ENCODE data around the gene CALHM4.

DNA sequence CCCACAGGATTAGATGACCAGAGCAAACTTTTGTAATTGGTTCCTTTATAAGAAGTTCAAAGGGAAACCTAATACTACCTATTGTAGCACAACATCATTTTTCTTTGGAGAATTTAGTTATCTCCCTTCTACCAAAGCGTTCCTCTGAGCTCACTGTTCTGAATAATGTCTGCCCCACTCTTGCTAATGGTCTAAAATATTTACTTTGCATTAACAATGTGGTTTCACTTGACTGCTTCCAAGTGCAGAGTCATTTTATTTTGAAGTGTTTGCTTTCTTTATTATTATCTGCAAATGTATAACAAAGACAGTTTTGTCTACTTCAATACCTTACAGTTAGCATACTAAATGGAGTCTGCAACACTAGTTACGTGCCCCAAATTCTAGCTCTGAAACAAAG, 23.1 kb upstream of the CALHM4 start:
- TF ChIP-seq SUZ12 (IDR thresholded peaks at IDR 0.05; ENCODE audit: extremely low read depth, insufficient read depth, insufficient read length) (no peak), ZNF274 (IDR thresholded peaks at IDR 0.05; ENCODE audit: low read depth, low read length) (no peak)
